GM23338 (cell line): ENCODE measurements around the gene SLC5A5. TPM values are rescaled to one million over a fixed set of nuclear protein-coding genes. Genes with fewer than 3 reads are reported as not detected.

Experiments
- ATAC-seq: fragments of 200-7000 bp; cut with Tn5 transposase; 3 replicates; pipeline ENCODE4 v1.9.1; 2020
- DNase-seq: peaks from one replicate; pipeline ENCODE4 v3.0.0-alpha.2; 2015; ENCODE audit warnings: low spot score
- H2AFZ ChIP-seq: fragments of 200-600 bp; sonication (generic); 2 replicates; pipeline ENCODE4 v1.8.0; 2016; ENCODE audit warnings: antibody characterized with exemption, mild to moderate bottlenecking, moderate library complexity
- H3F3A ChIP-seq: fragments of 200-600 bp; sonication (generic); replicated peaks from 2 replicates; pipeline ENCODE4 v1.8.0; 2017; ENCODE audit warnings: antibody characterized with exemption, mixed run types, low read depth
- H3K27ac ChIP-seq: fragments of 200-600 bp; sonication (generic); 2 replicates; pipeline ENCODE4 v1.6.1; 2016; ENCODE audit warnings: low read depth
- H3K27me3 ChIP-seq: fragments of 200-600 bp; sonication (generic); 2 replicates; pipeline ENCODE4 v1.8.0; 2016; ENCODE audit warnings: mild to moderate bottlenecking, mixed run types, moderate library complexity; ENCODE audit not compliant: insufficient read depth
- H3K36me3 ChIP-seq: fragments of 200-600 bp; sonication (generic); 2 replicates; pipeline ENCODE4 v1.8.0; 2016; ENCODE audit warnings: mild to moderate bottlenecking; ENCODE audit not compliant: insufficient read depth
- H3K4me1 ChIP-seq: fragments of 200-600 bp; sonication (generic); 2 replicates; pipeline ENCODE4 v1.8.0; 2016; ENCODE audit warnings: mild to moderate bottlenecking, moderate library complexity; ENCODE audit not compliant: insufficient read depth
- H3K4me2 ChIP-seq: fragments of 200-600 bp; sonication (generic); 2 replicates; pipeline ENCODE4 v1.7.1; 2017; ENCODE audit warnings: mixed run types
- H3K4me3 ChIP-seq: fragments of 200-600 bp; sonication (generic); 2 replicates; pipeline ENCODE4 v1.6.1; 2016; ENCODE audit warnings: mixed run types
- H3K79me2 ChIP-seq: fragments of 200-600 bp; sonication (generic); replicated peaks from 2 replicates; pipeline ENCODE4 v1.8.0; 2017; ENCODE audit warnings: mild to moderate bottlenecking; ENCODE audit not compliant: insufficient read depth
- H3K9me2 ChIP-seq: fragments of 200-600 bp; sonication (generic); 2 replicates; pipeline ENCODE4 v1.8.0; 2017; ENCODE audit not compliant: insufficient read depth
- H4K20me1 ChIP-seq: fragments of 200-600 bp; sonication (generic); replicated peaks from 2 replicates; pipeline ENCODE4 v1.8.0; 2017; ENCODE audit warnings: mild to moderate bottlenecking; ENCODE audit not compliant: insufficient read depth
- H3K27ac Mint-ChIP-seq: 2 replicates; pipeline ENCODE4 v1.8.0; 2020; ENCODE audit warnings: inconsistent platforms, mild to moderate bottlenecking, moderate library complexity, mixed read lengths
- H3K27me3 Mint-ChIP-seq: 3 replicates; pipeline ENCODE4 v1.8.0; 2022; ENCODE audit warnings: low read depth, mild to moderate bottlenecking, moderate library complexity, mixed read lengths, inconsistent platforms; ENCODE audit not compliant: insufficient read depth, poor library complexity
- H3K36me3 Mint-ChIP-seq: 3 replicates; pipeline ENCODE4 v1.8.0; 2021; ENCODE audit warnings: low read depth, mild to moderate bottlenecking, inconsistent platforms, moderate library complexity, mixed read lengths
- H3K4me1 Mint-ChIP-seq: 3 replicates; pipeline ENCODE4 v1.8.0; 2020; ENCODE audit warnings: mild to moderate bottlenecking, inconsistent platforms, mixed read lengths
- H3K4me3 Mint-ChIP-seq: 3 replicates; pipeline ENCODE4 v1.8.0; 2021; ENCODE audit warnings: moderate library complexity, mild to moderate bottlenecking, inconsistent platforms, mixed read lengths
- H3K9me3 Mint-ChIP-seq: 3 replicates; pipeline ENCODE4 v1.8.0; 2020; ENCODE audit warnings: moderate library complexity, mild to moderate bottlenecking, inconsistent platforms, mixed read lengths
- CREB1 ChIP-seq: fragments of 250-450 bp; sonication (Bioruptor Pico); IDR thresholded peaks from 2 replicates; pipeline ENCODE4 v1.5.0; 2020; ENCODE audit warnings: low read depth, mild to moderate bottlenecking, moderate library complexity
- EZH2 ChIP-seq: fragments of 200-600 bp; sonication (generic); IDR thresholded peaks from one replicate; pipeline ENCODE4 v1.8.0; 2017; ENCODE audit warnings: antibody characterized with exemption, mild to moderate bottlenecking, low read depth; ENCODE audit not compliant: unreplicated experiment
- EZH2phosphoT487 ChIP-seq: fragments of 200-600 bp; sonication (generic); IDR thresholded peaks from one replicate; pipeline ENCODE4 v1.8.1; 2018; ENCODE audit warnings: antibody characterized with exemption; ENCODE audit not compliant: unreplicated experiment
- JUNB ChIP-seq: IDR thresholded peaks from one replicate; pipeline ENCODE4 v1.6.1; 2016; ENCODE audit warnings: antibody characterized with exemption; ENCODE audit not compliant: unreplicated experiment
- NANOG ChIP-seq: IDR thresholded peaks from 2 replicates; pipeline ENCODE4 v1.6.1; 2016; ENCODE audit warnings: antibody characterized with exemption, borderline replicate concordance
- POLR2AphosphoS5 ChIP-seq: IDR thresholded peaks from 2 replicates; pipeline ENCODE4 v1.6.1; 2016; ENCODE audit warnings: antibody characterized with exemption, low read depth
- ZNF331 ChIP-seq: fragments of 250-450 bp; sonication (Bioruptor Pico); IDR thresholded peaks from 2 replicates; pipeline ENCODE4 v1.5.0; 2020; ENCODE audit warnings: low read depth, mild to moderate bottlenecking, moderate library complexity
- polyA plus RNA-seq: library from polyadenylated mRNA; unstranded; fragments of >200 nt; fragmentation: Nextera tagmentation; extraction: Ambion mirVana; gene quantifications from 2 replicates; pipeline ENCODE4 v1.2.1, GENCODE V29; 2016
- total RNA-seq: library from RNA; depleted of rRNA; stranded (reverse); fragments of >200 nt; shearing (Covaris generic); gene quantifications from 2 replicates; pipeline ENCODE4 v1.2.3, GENCODE V29; 2014
- TF ChIP-seq, protein P1 (sequence below): fragments of 250-450 bp; sonication (Bioruptor Pico); IDR thresholded peaks from 2 replicates; pipeline ENCODE4 v1.5.0; 2020; ENCODE audit warnings: mild to moderate bottlenecking, moderate library complexity
- TF ChIP-seq, protein P2 (sequence below), 2 experiments: fragments of 200-600 bp in 1 of 2; sonication (generic) in 1 of 2; conservative IDR thresholded peaks; 2 replicates each; pipeline versions ENCODE4 v1.5.1 to v1.6.1; 2016 to 2017; ENCODE audit warnings: antibody characterized with exemption in 2 of 2, low read depth in 2 of 2, mild to moderate bottlenecking in 2 of 2, moderate library complexity in 1 of 2
- TF ChIP-seq, protein P3 (sequence below): IDR thresholded peaks from 2 replicates; pipeline ENCODE4 v1.6.1; 2016; ENCODE audit warnings: antibody characterized with exemption
- TF ChIP-seq, protein P4 (sequence below): IDR thresholded peaks from one replicate; pipeline ENCODE4 v1.6.1; 2018; ENCODE audit warnings: antibody characterized with exemption; ENCODE audit not compliant: unreplicated experiment

The SLC5A5 gene
- total and polyA plus RNA-seq, 2 experiments from 2014 or later: 1.0 to 2.1 TPM

DNA sequence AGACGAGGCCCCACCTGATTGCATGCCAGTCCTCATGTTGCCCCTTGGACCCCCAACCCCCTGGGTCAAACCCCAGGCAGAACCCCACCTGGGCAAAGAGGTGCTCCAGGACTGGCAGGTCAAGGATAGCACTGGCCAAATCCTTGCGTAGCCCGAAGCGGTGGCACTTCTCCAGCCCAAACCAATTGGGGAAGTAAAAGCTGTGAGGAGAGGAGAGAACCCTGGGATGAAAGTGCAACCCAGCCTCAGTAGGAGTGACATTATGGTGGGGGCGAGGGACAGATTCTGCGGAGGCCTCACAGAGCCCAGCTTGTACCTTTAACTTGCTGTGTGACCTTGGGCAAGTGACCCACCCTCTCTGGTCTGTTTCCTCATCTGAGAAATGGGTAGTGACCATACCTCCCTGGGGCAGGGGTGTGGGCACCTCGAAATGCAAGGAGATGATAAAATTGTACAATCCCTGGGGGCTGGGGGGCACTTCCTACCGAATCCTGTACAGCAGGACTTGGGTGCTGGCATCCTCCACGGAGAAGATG, 28.4 kb upstream of the SLC5A5 start (continued):
- TF ChIP-seq, protein P1, sequence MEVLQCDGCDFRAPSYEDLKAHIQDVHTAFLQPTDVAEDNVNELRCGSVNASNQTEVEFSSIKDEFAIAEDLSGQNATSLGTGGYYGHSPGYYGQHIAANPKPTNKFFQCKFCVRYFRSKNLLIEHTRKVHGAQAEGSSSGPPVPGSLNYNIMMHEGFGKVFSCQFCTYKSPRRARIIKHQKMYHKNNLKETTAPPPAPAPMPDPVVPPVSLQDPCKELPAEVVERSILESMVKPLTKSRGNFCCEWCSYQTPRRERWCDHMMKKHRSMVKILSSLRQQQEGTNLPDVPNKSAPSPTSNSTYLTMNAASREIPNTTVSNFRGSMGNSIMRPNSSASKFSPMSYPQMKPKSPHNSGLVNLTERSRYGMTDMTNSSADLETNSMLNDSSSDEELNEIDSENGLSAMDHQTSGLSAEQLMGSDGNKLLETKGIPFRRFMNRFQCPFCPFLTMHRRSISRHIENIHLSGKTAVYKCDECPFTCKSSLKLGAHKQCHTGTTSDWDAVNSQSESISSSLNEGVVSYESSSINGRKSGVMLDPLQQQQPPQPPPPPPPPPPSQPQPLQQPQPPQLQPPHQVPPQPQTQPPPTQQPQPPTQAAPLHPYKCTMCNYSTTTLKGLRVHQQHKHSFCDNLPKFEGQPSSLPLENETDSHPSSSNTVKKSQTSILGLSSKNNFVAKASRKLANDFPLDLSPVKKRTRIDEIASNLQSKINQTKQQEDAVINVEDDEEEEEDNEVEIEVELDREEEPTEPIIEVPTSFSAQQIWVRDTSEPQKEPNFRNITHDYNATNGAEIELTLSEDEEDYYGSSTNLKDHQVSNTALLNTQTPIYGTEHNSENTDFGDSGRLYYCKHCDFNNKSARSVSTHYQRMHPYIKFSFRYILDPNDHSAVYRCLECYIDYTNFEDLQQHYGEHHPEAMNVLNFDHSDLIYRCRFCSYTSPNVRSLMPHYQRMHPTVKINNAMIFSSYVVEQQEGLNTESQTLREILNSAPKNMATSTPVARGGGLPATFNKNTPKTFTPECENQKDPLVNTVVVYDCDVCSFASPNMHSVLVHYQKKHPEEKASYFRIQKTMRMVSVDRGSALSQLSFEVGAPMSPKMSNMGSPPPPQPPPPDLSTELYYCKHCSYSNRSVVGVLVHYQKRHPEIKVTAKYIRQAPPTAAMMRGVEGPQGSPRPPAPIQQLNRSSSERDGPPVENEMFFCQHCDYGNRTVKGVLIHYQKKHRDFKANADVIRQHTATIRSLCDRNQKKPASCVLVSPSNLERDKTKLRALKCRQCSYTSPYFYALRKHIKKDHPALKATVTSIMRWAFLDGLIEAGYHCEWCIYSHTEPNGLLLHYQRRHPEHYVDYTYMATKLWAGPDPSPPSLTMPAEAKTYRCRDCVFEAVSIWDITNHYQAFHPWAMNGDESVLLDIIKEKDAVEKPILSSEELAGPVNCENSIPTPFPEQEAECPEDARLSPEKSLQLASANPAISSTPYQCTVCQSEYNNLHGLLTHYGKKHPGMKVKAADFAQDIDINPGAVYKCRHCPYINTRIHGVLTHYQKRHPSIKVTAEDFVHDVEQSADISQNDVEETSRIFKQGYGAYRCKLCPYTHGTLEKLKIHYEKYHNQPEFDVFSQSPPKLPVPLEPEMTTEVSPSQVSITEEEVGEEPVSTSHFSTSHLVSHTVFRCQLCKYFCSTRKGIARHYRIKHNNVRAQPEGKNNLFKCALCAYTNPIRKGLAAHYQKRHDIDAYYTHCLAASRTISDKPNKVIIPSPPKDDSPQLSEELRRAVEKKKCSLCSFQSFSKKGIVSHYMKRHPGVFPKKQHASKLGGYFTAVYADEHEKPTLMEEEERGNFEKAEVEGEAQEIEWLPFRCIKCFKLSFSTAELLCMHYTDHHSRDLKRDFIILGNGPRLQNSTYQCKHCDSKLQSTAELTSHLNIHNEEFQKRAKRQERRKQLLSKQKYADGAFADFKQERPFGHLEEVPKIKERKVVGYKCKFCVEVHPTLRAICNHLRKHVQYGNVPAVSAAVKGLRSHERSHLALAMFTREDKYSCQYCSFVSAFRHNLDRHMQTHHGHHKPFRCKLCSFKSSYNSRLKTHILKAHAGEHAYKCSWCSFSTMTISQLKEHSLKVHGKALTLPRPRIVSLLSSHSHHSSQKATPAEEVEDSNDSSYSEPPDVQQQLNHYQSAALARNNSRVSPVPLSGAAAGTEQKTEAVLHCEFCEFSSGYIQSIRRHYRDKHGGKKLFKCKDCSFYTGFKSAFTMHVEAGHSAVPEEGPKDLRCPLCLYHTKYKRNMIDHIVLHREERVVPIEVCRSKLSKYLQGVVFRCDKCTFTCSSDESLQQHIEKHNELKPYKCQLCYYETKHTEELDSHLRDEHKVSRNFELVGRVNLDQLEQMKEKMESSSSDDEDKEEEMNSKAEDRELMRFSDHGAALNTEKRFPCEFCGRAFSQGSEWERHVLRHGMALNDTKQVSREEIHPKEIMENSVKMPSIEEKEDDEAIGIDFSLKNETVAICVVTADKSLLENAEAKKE (CRISPR knock-in tag): no peak
- TF ChIP-seq JUNB: no peak
- no peak for TF ChIP-seq EZH2
- TF ChIP-seq, protein P2, sequence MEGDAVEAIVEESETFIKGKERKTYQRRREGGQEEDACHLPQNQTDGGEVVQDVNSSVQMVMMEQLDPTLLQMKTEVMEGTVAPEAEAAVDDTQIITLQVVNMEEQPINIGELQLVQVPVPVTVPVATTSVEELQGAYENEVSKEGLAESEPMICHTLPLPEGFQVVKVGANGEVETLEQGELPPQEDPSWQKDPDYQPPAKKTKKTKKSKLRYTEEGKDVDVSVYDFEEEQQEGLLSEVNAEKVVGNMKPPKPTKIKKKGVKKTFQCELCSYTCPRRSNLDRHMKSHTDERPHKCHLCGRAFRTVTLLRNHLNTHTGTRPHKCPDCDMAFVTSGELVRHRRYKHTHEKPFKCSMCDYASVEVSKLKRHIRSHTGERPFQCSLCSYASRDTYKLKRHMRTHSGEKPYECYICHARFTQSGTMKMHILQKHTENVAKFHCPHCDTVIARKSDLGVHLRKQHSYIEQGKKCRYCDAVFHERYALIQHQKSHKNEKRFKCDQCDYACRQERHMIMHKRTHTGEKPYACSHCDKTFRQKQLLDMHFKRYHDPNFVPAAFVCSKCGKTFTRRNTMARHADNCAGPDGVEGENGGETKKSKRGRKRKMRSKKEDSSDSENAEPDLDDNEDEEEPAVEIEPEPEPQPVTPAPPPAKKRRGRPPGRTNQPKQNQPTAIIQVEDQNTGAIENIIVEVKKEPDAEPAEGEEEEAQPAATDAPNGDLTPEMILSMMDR (conservative IDR thresholded peaks at IDR 0.05; ENCODE audit: low read depth in 2 of 2): no peak

DNA sequence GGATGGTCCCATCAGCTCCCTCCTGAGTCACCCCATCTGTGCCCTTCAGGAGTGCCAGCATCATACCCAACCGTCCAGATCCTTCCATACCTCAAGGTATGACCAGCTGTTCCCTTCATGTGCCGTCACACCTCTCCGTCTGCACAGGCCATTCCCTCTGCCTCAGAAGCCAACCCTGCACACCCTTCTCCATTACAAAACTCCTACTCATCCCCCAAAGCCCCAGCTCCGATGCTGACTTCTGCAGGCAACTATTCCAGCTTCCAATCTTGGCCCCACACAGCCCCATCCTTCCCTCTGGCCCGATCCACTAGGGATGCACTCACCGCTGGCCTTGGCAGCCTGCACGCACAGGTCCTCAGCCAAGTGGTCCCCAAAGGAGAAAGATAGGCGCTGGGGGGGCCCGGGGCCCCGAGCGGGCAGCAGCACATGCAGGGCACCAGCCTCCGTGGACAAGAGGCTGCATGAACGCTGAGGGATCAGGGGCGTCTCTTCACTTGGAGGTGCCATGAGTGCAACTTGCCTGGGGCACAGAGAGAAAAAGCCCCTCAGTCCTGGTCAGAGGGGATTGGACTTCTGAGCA, 27.7 kb upstream of the SLC5A5 start:
- Histone ChIP-seq H3F3A (0 out of 2 replicates have a peak, but pooled peaks cover 3% of the 10 kb centered on the region), H3K27ac (no peak overlapping the region), H3K79me2 (no peaks in the 10 kb centered on the region), H4K20me1 (no peaks in the 10 kb centered on the region), H3K9me2 (no peaks in the 10 kb centered on the region), H2AFZ (no peak overlapping the region), H3K27me3 (peaks cover 18% of the 10 kb centered on the region; the same call in 1 of the 2 replicates), H3K36me3 (no peaks in the 10 kb centered on the region), H3K4me3 (no peak overlapping the region), H3K4me1 (peaks cover 6% of the 10 kb centered on the region; the same call in 1 of the 2 replicates), H3K4me2 (no peak overlapping the region)
- Mint-ChIP-seq H3K27ac (no peak overlapping the region), H3K4me1 (peaks cover 8% of the 10 kb centered on the region), H3K36me3 (no peaks in the 10 kb centered on the region), H3K27me3 (peaks cover 37% of the 10 kb centered on the region), H3K9me3 (no peaks in the 10 kb centered on the region; the same call in 2 of the 3 replicates), H3K4me3 (no peak overlapping the region)
- no peak for DNase-seq
- ATAC-seq: no peak
- no peak for TF ChIP-seq NANOG
- no peak for TF ChIP-seq EZH2
- no peak for TF ChIP-seq ZNF331 (CRISPR knock-in tag)
- TF ChIP-seq, protein P3, sequence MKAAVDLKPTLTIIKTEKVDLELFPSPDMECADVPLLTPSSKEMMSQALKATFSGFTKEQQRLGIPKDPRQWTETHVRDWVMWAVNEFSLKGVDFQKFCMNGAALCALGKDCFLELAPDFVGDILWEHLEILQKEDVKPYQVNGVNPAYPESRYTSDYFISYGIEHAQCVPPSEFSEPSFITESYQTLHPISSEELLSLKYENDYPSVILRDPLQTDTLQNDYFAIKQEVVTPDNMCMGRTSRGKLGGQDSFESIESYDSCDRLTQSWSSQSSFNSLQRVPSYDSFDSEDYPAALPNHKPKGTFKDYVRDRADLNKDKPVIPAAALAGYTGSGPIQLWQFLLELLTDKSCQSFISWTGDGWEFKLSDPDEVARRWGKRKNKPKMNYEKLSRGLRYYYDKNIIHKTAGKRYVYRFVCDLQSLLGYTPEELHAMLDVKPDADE: no peak
- TF ChIP-seq, protein P4, sequence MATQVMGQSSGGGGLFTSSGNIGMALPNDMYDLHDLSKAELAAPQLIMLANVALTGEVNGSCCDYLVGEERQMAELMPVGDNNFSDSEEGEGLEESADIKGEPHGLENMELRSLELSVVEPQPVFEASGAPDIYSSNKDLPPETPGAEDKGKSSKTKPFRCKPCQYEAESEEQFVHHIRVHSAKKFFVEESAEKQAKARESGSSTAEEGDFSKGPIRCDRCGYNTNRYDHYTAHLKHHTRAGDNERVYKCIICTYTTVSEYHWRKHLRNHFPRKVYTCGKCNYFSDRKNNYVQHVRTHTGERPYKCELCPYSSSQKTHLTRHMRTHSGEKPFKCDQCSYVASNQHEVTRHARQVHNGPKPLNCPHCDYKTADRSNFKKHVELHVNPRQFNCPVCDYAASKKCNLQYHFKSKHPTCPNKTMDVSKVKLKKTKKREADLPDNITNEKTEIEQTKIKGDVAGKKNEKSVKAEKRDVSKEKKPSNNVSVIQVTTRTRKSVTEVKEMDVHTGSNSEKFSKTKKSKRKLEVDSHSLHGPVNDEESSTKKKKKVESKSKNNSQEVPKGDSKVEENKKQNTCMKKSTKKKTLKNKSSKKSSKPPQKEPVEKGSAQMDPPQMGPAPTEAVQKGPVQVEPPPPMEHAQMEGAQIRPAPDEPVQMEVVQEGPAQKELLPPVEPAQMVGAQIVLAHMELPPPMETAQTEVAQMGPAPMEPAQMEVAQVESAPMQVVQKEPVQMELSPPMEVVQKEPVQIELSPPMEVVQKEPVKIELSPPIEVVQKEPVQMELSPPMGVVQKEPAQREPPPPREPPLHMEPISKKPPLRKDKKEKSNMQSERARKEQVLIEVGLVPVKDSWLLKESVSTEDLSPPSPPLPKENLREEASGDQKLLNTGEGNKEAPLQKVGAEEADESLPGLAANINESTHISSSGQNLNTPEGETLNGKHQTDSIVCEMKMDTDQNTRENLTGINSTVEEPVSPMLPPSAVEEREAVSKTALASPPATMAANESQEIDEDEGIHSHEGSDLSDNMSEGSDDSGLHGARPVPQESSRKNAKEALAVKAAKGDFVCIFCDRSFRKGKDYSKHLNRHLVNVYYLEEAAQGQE: no peak
- no peak for TF ChIP-seq POLR2AphosphoS5
- no peak for TF ChIP-seq CREB1 (CRISPR knock-in tag)
- no peak for TF ChIP-seq JUNB
- no peak for TF ChIP-seq EZH2phosphoT487
